CD4-positive, alpha-beta T cell treated with Interleukin-15 for 4 hours (primary cell): ENCODE measurements around the gene NDUFS4.
"Not testable (repeated sequence)": the region's sequence is repeated elsewhere in the genome, so short reads cannot be mapped to it uniquely, and the experiment has no call there.

Source experiments
- DNase-seq: peaks from one replicate; pipeline ENCODE4 v3.0.0-alpha.2; 2020; ENCODE audit warnings: low spot score

Gene NDUFS4

GRCh38 chr5:53575831-53576230 lies 15.4 kb downstream of the NDUFS4 start:
- DNase-seq: no peak

- no peak for DNase-seq
These were observed 16.2 kb downstream of the NDUFS4 start for GRCh38 chr5:53576674-53577073.

GRCh38 chr5:53578854-53579253 lies 18.4 kb downstream of the NDUFS4 start:
- DNase-seq: no peak

- DNase-seq: no peak
These were observed 20.1 kb downstream of the NDUFS4 start for GRCh38 chr5:53580547-53580946.

GRCh38 chr5:53582225-53582624 lies 21.8 kb downstream of the NDUFS4 start:
- DNase-seq: no peak

- DNase-seq: no peak
These were observed 30.3 kb downstream of the NDUFS4 start for GRCh38 chr5:53590759-53591158.

- no peak for DNase-seq
These were observed 34.0 kb downstream of the NDUFS4 start for GRCh38 chr5:53594419-53594818.

- DNase-seq: no peak
These were observed 37.5 kb downstream of the NDUFS4 start for GRCh38 chr5:53597894-53598293.

GRCh38 chr5:53601570-53601969 lies 41.1 kb downstream of the NDUFS4 start:
- no peak for DNase-seq

- no peak for DNase-seq
These were observed 42.7 kb downstream of the NDUFS4 start for GRCh38 chr5:53603009-53603687.

GRCh38 chr5:53604309-53604708 lies 43.9 kb downstream of the NDUFS4 start:
- no peak for DNase-seq

- DNase-seq: no peak
These were observed 47.4 kb downstream of the NDUFS4 start for GRCh38 chr5:53607886-53608285.

- not testable (repeated sequence) for DNase-seq
These were observed 48.5 kb downstream of the NDUFS4 start for GRCh38 chr5:53608897-53609296.

GRCh38 chr5:53613061-53613460 lies 52.6 kb downstream of the NDUFS4 start:
- DNase-seq: no peak

- no peak for DNase-seq
These were observed 53.1 kb downstream of the NDUFS4 start for GRCh38 chr5:53613536-53613935.

- no peak for DNase-seq
These were observed 54.0 kb downstream of the NDUFS4 start for GRCh38 chr5:53614376-53614885.

- DNase-seq: no peak
These were observed 56.6 kb downstream of the NDUFS4 start for GRCh38 chr5:53616939-53617549.

- no peak for DNase-seq
These were observed 70.8 kb downstream of the NDUFS4 start for GRCh38 chr5:53631251-53631650.

- no peak for DNase-seq
These were observed 81.6 kb downstream of the NDUFS4 start for GRCh38 chr5:53642061-53642460.

- DNase-seq: no peak
These were observed 83.0 kb downstream of the NDUFS4 start for GRCh38 chr5:53643445-53643844.

GRCh38 chr5:53645078-53645477 lies 84.6 kb downstream of the NDUFS4 start:
- no peak for DNase-seq

- DNase-seq: no peak
These were observed 88.9 kb downstream of the NDUFS4 start for GRCh38 chr5:53649352-53649751.

- not testable (repeated sequence) for DNase-seq
These were observed 100.1 kb downstream of the NDUFS4 start for GRCh38 chr5:53660573-53660972.

- DNase-seq: not testable (repeated sequence)
These were observed 104.9 kb downstream of the NDUFS4 start for GRCh38 chr5:53665313-53665712.
